Hematopoietic multipotent progenitor cell treated with erythropoietin and hydrocortisone succinate and interleukin-3 and kit ligand, for 8 days (in vitro differentiated cells): ENCODE measurements around the gene LRSAM1.
A peak's percentile ranks its signal among the peaks of the same experiment; 100 is the strongest.
"Not testable (repeated sequence)": the region's sequence is repeated elsewhere in the genome, so short reads cannot be mapped to it uniquely, and the experiment has no call there.

ENCODE experiments used
- DNase-seq: peaks from one replicate; pipeline ENCODE4 v3.0.0-alpha.2; 2015

LRSAM1 gene

DNA sequence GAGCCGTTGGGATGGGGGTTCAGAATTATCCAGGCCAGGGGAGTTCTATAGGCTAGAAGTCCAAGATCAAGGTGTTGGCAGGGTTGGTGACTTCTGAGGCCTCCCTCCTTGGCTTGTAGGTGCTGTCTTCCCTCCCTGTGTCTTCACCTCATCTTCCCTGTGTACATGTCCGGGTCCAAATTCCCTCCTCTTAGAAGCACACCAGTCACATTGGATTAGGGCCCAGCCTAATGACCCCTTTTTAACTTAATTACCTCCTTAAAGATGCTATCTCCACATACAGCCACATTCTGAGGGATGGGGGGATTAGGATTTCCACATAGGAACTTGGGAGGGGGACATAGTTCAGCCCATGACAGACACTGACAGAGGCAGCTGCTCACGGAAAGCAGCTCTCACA, 12.1 kb downstream of the LRSAM1 start:
- no peak for DNase-seq

DNA sequence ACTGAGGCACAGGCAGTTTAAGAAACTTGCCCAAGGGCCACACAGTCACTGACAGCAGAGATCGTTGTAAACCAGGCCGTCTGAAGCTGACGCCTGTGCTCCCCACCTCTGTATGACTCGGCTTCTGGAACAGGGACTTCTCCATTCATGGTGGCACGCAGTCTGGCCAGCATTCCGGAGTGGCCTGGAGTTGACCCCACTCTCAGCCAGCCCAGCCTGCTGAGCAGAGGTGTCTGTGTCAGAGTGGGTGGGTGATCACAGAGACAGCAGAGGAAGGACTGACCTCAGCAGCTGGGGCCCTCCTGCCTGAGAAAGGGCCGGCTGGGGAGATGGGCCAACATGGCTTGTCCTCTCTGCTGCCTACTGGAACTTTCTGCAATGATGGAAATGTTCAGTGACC, 12.6 kb downstream of the LRSAM1 start:
- no peak for DNase-seq

- not testable (repeated sequence) for DNase-seq
Observed at GRCh38 chr9:127466407-127466917, 15.2 kb downstream of the LRSAM1 start.

GRCh38 chr9:127467621-127468020, 16.3 kb downstream of the LRSAM1 start:
- DNase-seq = no peak

DNA sequence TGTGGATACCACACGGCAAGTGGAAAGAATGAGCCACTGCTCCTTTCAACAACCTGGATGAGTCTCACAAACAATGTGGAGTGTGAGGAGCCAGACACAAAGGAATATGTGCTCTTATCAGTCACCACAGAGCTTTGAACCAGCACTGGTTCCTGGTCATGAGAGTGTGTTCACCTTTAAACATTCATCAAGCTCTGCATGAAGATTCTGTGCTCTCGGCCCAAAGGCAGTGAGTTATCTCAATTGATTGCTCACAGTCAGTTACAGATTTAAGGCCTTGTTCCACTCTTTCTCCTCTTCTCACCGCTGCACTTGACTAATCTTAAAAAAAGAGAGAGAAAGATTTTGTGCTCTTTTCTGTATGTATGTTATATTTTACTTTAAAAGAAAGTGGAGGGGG, 19.4 kb downstream of the LRSAM1 start:
- peak; percentile 6 for DNase-seq

GRCh38 chr9:127473501-127473900, 22.2 kb downstream of the LRSAM1 start:
- no peak for DNase-seq

- no peak for DNase-seq
Observed at GRCh38 chr9:127473932-127474331, 22.6 kb downstream of the LRSAM1 start.

DNA sequence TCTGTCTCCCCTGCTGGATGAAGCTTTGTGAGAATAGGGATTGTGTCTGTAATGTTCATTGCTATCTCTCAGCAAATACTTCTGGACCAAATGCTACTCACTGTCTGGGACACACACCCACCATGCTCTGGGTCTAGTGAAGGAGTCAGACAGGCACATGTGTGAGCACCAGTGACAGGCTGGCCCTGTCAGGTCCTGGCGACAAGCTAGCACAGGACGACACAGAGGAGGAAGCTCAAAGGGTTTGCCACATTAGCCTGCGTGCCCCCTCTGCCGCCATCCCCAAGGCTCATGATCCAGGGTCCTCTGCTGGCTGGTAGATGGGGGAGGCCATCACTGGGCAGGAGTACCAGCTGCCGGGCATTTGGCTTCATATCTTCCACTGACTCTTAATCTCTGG, 23.3 kb downstream of the LRSAM1 start:
- DNase-seq = no peak

DNA sequence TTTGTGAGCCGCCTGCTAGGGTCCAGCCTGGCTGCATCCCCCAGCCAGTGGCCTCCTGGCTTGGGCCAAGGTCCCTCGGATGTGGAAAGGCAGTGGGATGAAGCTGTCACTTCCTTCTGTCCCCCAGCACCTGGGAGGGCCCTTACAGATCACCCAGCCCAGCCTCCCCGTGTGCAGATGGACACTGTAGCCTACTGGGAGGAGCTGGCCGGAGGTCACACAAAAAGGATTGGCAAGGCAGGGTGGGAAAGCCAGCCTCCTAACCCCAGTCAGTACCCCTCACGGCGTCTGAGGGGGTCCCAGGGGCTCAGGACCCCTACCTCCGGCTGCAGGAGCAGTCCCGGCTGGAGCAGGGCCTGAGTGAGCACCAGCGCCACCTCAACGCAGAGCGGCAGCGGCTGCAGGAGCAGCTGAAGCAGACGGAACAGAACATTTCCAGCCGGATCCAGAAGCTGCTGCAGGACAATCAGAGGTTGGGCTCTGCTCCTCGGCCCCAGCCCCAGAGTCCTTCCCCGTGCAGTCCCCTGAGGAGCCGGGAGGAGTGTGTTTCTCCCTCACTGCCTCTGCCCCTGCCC, 28.3 kb downstream of the LRSAM1 start:
- no peak for DNase-seq

DNA sequence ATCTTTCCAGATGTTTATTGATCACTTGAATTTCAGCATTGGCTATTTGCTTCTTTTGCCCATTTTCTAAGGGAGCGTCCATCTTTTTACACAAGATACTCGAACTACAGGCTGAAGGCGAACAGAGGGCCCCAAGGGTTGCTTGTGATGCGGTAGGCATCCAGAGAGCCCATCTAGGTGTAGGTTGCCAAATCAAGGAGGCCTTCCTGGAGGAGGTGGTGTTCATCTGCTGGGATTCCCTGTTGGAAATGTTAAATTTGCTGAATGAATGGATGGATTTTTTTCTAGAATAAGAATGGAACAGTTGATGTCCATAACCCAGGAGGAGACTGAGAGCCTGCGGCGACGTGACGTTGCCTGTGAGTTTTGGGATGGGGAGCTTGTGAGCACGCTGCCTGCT, 31.4 kb downstream of the LRSAM1 start:
- DNase-seq = no peak

- no peak for DNase-seq
Observed at GRCh38 chr9:127485995-127486394, 34.7 kb downstream of the LRSAM1 start.

DNA sequence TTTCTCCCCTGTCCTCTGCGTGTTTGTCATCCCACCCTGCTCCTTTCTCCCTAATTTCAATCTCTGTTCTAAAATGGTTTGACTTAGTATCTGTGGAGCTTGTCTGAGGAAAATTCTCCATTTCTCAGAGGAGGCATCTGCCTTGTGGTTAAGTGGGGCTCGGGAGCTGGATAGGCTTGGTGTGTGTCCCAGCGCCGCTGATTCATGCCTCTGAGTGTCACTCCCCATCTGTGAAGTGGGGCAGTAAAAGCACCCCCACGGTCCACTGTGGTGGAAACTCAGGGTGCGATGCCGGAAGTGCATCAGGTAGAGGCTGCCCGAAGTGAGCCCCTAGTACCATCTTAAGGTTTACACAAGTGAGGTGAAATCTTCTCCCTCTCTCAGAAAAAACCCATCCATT, 37.6 kb downstream of the LRSAM1 start:
- no peak for DNase-seq

- DNase-seq = no peak
Observed at GRCh38 chr9:127489471-127490115, 38.3 kb downstream of the LRSAM1 start.

GRCh38 chr9:127490535-127491230, 39.4 kb downstream of the LRSAM1 start:
- DNase-seq = no peak

DNA sequence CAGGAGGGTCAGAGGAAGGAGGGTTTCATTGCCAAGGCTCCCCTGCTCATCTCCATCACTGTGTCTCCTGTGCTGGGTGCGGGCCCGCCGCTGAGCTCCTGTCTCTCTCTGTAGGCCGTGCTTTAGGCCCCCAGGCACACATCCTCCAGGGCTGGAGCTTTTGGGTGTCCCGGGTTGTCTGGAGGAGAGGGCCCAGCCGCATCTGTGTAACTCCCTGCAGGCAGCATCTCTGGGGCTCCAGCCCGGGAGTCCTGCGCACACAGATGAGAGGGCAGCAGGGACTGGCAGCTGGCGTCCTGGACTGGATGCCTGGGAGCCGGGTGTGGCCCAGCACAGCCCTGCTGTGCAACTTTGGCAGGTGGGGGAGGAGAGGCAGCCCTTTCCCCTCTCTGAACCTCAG, 40.2 kb downstream of the LRSAM1 start:
- DNase-seq = no peak

GRCh38 chr9:127492616-127493015, 41.3 kb downstream of the LRSAM1 start:
- DNase-seq = no peak

DNA sequence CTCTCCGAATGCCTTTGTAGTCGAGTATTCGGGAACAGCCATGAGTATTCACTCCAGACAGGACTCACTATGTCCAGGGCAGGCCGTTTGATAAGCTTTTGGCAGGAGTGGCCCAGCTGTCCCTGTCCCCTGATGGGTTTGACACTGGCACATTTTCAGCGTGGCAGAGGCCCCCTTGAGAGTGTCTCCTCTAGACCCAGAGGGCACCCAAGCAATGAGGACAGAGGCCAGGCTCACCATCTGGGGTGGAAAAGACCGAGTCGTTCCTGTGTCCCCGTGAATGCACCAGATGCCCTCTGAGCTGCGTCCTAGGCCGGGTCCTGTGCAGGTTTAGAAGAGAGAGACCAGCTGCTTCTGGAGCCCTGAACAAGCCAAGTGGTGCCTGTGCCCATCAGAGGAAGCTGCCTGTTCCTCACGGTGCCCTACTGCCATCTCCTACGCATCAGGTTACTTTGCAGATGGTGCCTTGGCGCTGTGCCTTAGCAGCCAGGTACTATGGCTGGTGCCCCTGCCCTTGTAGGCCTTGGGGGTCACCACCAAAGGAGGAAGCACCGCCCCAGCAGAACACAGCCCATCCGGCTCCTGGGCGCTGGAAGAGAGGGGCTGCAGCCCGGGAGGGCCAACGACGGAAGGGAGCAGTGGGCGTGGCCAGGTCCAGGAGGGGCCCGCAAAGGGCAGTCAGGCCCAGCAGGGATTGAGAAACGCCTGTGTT, 42.4 kb downstream of the LRSAM1 start:
- DNase-seq = no peak

DNA sequence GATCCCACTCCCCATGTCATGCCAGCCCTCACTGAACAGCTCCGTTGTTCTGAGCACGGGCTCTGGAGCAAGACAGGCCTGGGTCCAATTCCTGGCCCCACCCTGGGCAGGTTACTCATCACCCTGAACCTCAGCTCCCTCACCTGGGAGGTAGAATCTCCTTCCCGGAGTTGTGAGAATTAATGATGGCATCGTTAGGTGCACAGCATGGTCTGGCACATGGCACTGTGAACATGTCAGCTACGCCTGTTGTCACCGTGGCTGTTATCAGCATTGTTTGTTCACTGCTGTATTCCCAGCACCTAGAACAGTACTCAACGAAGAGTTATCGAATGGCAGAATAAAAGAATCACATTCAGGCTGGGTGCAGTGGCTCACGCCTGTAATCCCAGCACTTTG, 43.0 kb downstream of the LRSAM1 start:
- DNase-seq = no peak

- peak; percentile 16 for DNase-seq
Observed at GRCh38 chr9:127495884-127496555, 44.7 kb downstream of the LRSAM1 start.

DNA sequence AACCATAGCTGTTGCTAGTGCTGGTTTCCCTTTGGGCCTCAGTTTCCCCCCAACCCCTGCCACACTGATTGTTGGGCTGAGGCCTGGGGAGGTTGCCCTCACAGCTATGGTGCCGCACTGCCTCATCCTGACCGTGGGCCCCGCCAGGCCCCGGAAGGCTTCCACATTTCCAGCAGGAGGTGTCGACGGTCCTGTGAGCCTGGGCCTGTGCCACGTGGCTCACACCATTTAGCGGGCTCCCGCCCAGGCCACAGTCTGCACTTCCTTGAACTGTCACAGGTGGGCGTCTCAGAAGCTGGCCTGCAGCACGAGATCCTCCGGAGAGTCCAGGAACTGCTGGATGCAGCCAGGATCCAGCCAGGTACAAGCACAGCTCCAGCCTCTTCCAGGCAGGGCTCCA, 45.7 kb downstream of the LRSAM1 start:
- no peak for DNase-seq

DNA sequence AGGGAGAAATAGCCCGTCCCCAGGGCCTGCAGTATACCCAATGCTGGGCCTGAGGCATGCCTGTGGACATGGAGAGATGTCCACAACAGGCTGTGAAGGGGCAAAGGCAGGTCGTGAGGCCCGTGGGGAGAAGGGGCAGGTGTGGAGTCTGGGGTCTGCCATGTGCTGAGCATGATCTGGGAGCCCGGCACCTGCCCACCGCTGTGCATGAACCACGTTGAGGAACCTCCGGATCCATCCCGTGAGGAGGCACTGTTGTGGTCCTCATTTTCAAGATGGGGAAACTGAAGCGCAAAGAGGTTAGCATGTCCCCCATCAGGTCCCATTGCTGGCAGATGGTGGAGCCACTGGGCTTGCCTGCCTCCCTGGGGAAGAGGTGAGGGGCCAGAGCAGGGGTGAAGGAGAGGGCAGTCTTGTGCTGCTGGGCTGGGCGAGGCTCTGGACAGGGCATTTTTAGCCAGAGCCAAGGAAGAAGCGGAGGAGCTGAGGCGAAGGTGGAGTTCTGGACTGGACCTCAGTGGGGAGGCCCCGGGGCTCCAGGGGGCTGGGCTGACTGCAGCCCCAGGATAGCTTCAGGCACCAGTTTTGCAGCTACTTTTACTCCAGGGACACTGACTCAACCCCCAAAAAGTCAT, 46.5 kb downstream of the LRSAM1 start:
- DNase-seq = no peak

- DNase-seq = no peak
Observed at GRCh38 chr9:127498298-127498697, 47.0 kb downstream of the LRSAM1 start.

DNA sequence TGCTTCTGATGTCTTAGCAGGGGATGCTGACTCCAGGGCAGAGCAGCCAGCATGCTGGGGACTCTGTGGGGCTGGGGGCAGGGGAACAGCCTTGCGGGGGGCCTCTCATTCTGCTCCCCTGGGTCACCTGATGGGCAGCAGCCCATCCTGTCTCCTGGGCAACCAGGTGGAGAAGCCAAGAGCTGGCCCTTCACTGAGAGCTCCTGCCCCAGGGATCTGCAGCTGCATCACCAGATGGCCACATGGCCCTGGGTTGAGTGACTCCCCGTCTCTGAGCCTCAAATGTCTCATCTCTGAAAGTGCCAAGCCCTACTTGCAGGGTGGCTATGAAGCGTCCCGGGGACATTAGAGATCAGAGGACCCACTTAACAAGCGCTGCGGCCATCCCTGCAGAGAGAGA, 49.1 kb downstream of the LRSAM1 start:
- no peak for DNase-seq
